K562 (cell line): Measurements from ENCODE around the gene NPIPB6. TPM values are rescaled to one million over a fixed set of nuclear protein-coding genes. Genes with fewer than 3 reads are reported as not detected.

Experiments used
- ATF6 ChIP-seq: sonication (generic); formaldehyde crosslinking; IDR thresholded peaks from 2 replicates; pipeline ENCODE4 v1.4.0; 2020; ENCODE audit warnings: mild to moderate bottlenecking, missing genetic modification reagents
- ATF7 ChIP-seq: fragments of 450-650 bp; IDR thresholded peaks from 2 replicates; pipeline ENCODE4 v1.7.1; 2014; ENCODE audit warnings: mild to moderate bottlenecking, moderate library complexity
- BRD9 ChIP-seq: fragments of 450-650 bp; IDR thresholded peaks from 2 replicates; pipeline ENCODE4 v1.6.1; 2018; ENCODE audit warnings: low read depth; ENCODE audit not compliant: partially characterized antibody
- CREM ChIP-seq: IDR thresholded peaks from 2 replicates; pipeline ENCODE4 v1.6.1; 2014; ENCODE audit warnings: antibody characterized with exemption, low read depth
- EP400 ChIP-seq: fragments of 450-650 bp; IDR thresholded peaks from 2 replicates; pipeline ENCODE4 v1.6.1; 2017; ENCODE audit warnings: antibody characterized with exemption, mild to moderate bottlenecking, moderate library complexity
- HINFP ChIP-seq: fragments of 450-650 bp; conservative IDR thresholded peaks from 2 replicates; pipeline ENCODE4 v1.6.1; 2016; ENCODE audit warnings: missing genetic modification characterization, low read depth, mild to moderate bottlenecking, control low read depth, missing compliant biosample characterization
- IFI16 ChIP-seq: fragments of 250-450 bp; sonication (Bioruptor Pico); IDR thresholded peaks from 2 replicates; pipeline ENCODE4 v2.1.2; 2022; ENCODE audit warnings: mild to moderate bottlenecking, inconsistent platforms
- IRF9 ChIP-seq: fragments of 450-650 bp; IDR thresholded peaks from 2 replicates; pipeline ENCODE4 v1.6.1; 2016; ENCODE audit warnings: missing biosample characterization, missing genetic modification characterization
- JUND ChIP-seq, 2 experiments: IDR thresholded peaks; 2 replicates in 1 of 2; 3 replicates in 1 of 2; pipeline ENCODE4 v1.6.1; 2011; ENCODE audit warnings: borderline replicate concordance in 2 of 2, low read depth in 2 of 2, low read length in 2 of 2, improper control_type of control experiment in 1 of 2, missing biosample characterization in 1 of 2, missing genetic modification characterization in 1 of 2, missing genetic modification reagents in 1 of 2
- L3MBTL2 ChIP-seq: fragments of 450-650 bp; IDR thresholded peaks from 2 replicates; pipeline ENCODE4 v1.6.1; 2016; ENCODE audit warnings: mild to moderate bottlenecking, moderate library complexity
- LCOR ChIP-seq: sonication (generic); formaldehyde crosslinking; IDR thresholded peaks from 2 replicates; pipeline ENCODE4 v1.8.0; 2022; ENCODE audit warnings: mild to moderate bottlenecking, missing genetic modification reagents
- MYNN ChIP-seq, 2 experiments: sonication (generic); formaldehyde crosslinking in 1 of 2; IDR thresholded peaks; 2 replicates each; pipeline versions ENCODE4 v1.5.0 to v1.6.1; 2016 to 2020; ENCODE audit warnings: antibody characterized with exemption in 1 of 2, missing genetic modification reagents in 1 of 2
- NRF1 ChIP-seq, 2 experiments: fragments of 450-650 bp; IDR thresholded peaks in 1 of 2; conservative IDR thresholded peaks in 1 of 2; 2 replicates each; pipeline ENCODE4 v1.6.1; 2014; ENCODE audit warnings: mild to moderate bottlenecking in 2 of 2
- PBX2 ChIP-seq, 2 experiments: IDR thresholded peaks in 1 of 2; conservative IDR thresholded peaks in 1 of 2; 2 replicates each; pipeline ENCODE4 v1.6.1; 2016; ENCODE audit warnings: low read depth in 2 of 2, mild to moderate bottlenecking in 1 of 2, missing compliant biosample characterization in 1 of 2, missing genetic modification characterization in 1 of 2, moderate library complexity in 1 of 2
- RBM22 ChIP-seq: fragments of 200-400 bp; formaldehyde crosslinking; IDR thresholded peaks from 2 replicates; pipeline ENCODE4 v1.6.1; 2018; ENCODE audit warnings: low read length, low read depth; ENCODE audit not compliant: poor library complexity, severe bottlenecking
- RBM25 ChIP-seq: fragments of 200-400 bp; formaldehyde crosslinking; IDR thresholded peaks from 2 replicates; pipeline ENCODE4 v1.6.1; 2018; ENCODE audit warnings: low read length, low read depth, moderate library complexity; ENCODE audit not compliant: severe bottlenecking
- SAP30 ChIP-seq: fragments of 200-600 bp; sonication (generic); IDR thresholded peaks from 2 replicates; pipeline ENCODE4 v1.6.1; 2012; ENCODE audit warnings: borderline replicate concordance, low read depth, mild to moderate bottlenecking, moderate library complexity, low read length, control low read depth, inconsistent platforms; ENCODE audit not compliant: insufficient read depth, poor library complexity, severe bottlenecking
- ZKSCAN1 ChIP-seq: fragments of 150-350 bp; IDR thresholded peaks from 2 replicates; pipeline ENCODE4 v1.6.1; 2016; ENCODE audit warnings: low read depth, low read length
- ZNF184 ChIP-seq: sonication (generic); formaldehyde crosslinking; IDR thresholded peaks from 2 replicates; pipeline ENCODE4 v1.5.0; 2020; ENCODE audit warnings: missing genetic modification reagents
- ZNF764 ChIP-seq: fragments of 250-450 bp; sonication (Bioruptor Pico); IDR thresholded peaks from 2 replicates; pipeline ENCODE4 v1.4.0; 2020; ENCODE audit warnings: low read depth, mild to moderate bottlenecking, moderate library complexity
- polyA plus RNA-seq, 8 experiments: library from polyadenylated mRNA; depleted of rRNA in 4 of 8; stranded (reverse) in 5 of 8; unstranded in 3 of 8; fragments of >200 nt; fragmentation: Nextera tagmentation in 2 of 8; fragmentation: Illumina TruSeq in 1 of 8; extraction: Ambion mirVana in 2 of 8; extraction: Trizol in 1 of 8; gene quantifications; 2 replicates each; pipeline versions ENCODE4 v1.2.1 to v1.2.3, GENCODE V29; 2011 to 2014; ENCODE audit warnings: inconsistent platforms in 1 of 8, missing spikeins in 1 of 8
- total RNA-seq, 7 experiments: library from RNA; depleted of rRNA in 6 of 7; stranded (reverse); fragments of >200 nt in 6 of 7; fragmentation: Illumina TruSeq in 2 of 7; extraction: Trizol in 2 of 7; gene quantifications; 2 replicates each; pipeline versions ENCODE4 v1.2.1 to v1.2.3, GENCODE V29; 2011 to 2021; ENCODE audit warnings: low replicate concordance in 1 of 7

NPIPB6 gene
- total and polyA plus RNA-seq, 9 of the 15 experiments (the other 6 are each of a cell fraction or from before 2014, with no cell fraction given), result 0.03 to 0.91 (median 0.40) TPM; not detected in 1

- TF ChIP-seq CREM (peak; percentile 48; the same call in 1 of the 2 replicates), HINFP (tag) (no peak), IRF9 (no peak), ATF7 (no peak), ZNF764 (no peak), MYNN (IDR thresholded peaks at IDR 0.05) (no peak), MYNN (CRISPR knock-in tag; IDR thresholded peaks at IDR 0.05) (0 out of 2 replicates have a peak, but pooled peaks have one; percentile 65), L3MBTL2 (0 out of 2 replicates have a peak, but pooled peaks have one; percentile 24), SAP30 (peak; percentile 39), RBM25 (peak; percentile 8), ZNF184 (CRISPR knock-in tag) (no peak), BRD9 (no peak), PBX2 (CRISPR knock-in tag; IDR thresholded peaks at IDR 0.05; ENCODE audit: low read depth) (no peak), PBX2 (tag; conservative IDR thresholded peaks at IDR 0.05; ENCODE audit: low read depth) (peak; percentile 68), NRF1 (conservative IDR thresholded peaks at IDR 0.05 in 1 of 2, IDR thresholded peaks at IDR 0.05 in 1 of 2) (no peak), IFI16 (CRISPR knock-in tag) (no peak), LCOR (0 out of 2 replicates have a peak, but pooled peaks have one; percentile 51), EP400 (no peak), RBM22 (no peak), ATF6 (CRISPR knock-in tag) (peak; percentile 91), ZKSCAN1 (no peak), JUND (IDR thresholded peaks at IDR 0.05; ENCODE audit: borderline replicate concordance, low read depth, low read length) (no peak), JUND (tag; IDR thresholded peaks at IDR 0.05; ENCODE audit: borderline replicate concordance, low read depth, low read length) (no peak; the same call in 2 of the 3 replicates)
Measured at GRCh38 chr16:28304214-28304613, 59.1 kb downstream of the NPIPB6 start (continued).
